HepG2 (cell line): ENCODE results near the gene LDHAL6B. TPM values are rescaled to one million over a fixed set of nuclear protein-coding genes. Genes with fewer than 3 reads are reported as not detected.

Experiments
- ATAC-seq: fragments of 200-7000 bp; cut with Tn5 transposase; 3 replicates; pipeline ENCODE4 v1.9.1; 2020; ENCODE audit warnings: mild to moderate bottlenecking, moderate library complexity
- BruUV-seq: library from RNA; stranded (reverse); fragments of 400-500 nt; replicated peaks from 2 replicates; lab custom pipeline; 2021; lab: Mats Ljungman, UMichigan
- CTCF ChIA-PET: fragments of 300-600 bp; formaldehyde crosslinking; extraction: SDS; loops from one replicate; lab custom pipeline; 2021; ENCODE audit warnings: low total read pairs, inconsistent platforms, low intra/inter-chr PET ratio; lab: Yijun Ruan, JAX
- POLR2A ChIA-PET: fragments of 350-600 bp; sonication (Branson Sonifier 250); formaldehyde crosslinking; loops from one replicate; lab custom pipeline; 2020; ENCODE audit warnings: antibody characterized with exemption, inconsistent platforms; lab: Yijun Ruan, JAX
- DNase-seq: peaks from one replicate; pipeline ENCODE4 v3.0.0-alpha.2; 2015; ENCODE audit warnings: low spot score
- FAIRE-seq: peaks from 3 replicates; lab custom pipeline; 2011; peaks lifted over from hg19 to GRCh38; lab: Jason Lieb, UNC
- H2AFZ ChIP-seq: one replicate; pipeline ENCODE4 v1.6.1; 2011; ENCODE audit warnings: low read length, inconsistent platforms
- H3K27ac ChIP-seq: fragments of 300-600 bp; 3 replicates; pipeline ENCODE4 v1.8.0; 2011; ENCODE audit warnings: mixed run types, mild to moderate bottlenecking, mixed read lengths, low read length, inconsistent platforms; ENCODE audit not compliant: insufficient read depth; ENCODE audit errors: extremely low read length
- H3K27me3 ChIP-seq, 2 experiments: fragments of 200-600 bp in 1 of 2; 2 replicates in 1 of 2; 3 replicates in 1 of 2; pipeline versions ENCODE4 v1.6.0 to v1.8.0; 2011; ENCODE audit warnings: low read length in 2 of 2, mild to moderate bottlenecking in 2 of 2, moderate library complexity in 2 of 2, inconsistent platforms in 1 of 2; ENCODE audit not compliant: insufficient read depth in 2 of 2, control insufficient read depth in 1 of 2
- H3K36me3 ChIP-seq, 2 experiments: fragments of 200-600 bp in 1 of 2; replicated peaks in 1 of 2; 2 replicates in 1 of 2; 3 replicates in 1 of 2; pipeline versions ENCODE4 v1.5.1 to v1.8.0; 2011; ENCODE audit warnings: low read length in 2 of 2, inconsistent platforms in 1 of 2; ENCODE audit not compliant: insufficient read depth in 2 of 2, control insufficient read depth in 1 of 2
- H3K4me1 ChIP-seq: 2 replicates; pipeline ENCODE4 v1.5.1; 2012; ENCODE audit warnings: low read length, inconsistent platforms; ENCODE audit not compliant: insufficient read depth
- H3K4me2 ChIP-seq: 2 replicates; pipeline ENCODE4 v1.6.0; 2011; ENCODE audit warnings: low read depth, low read length, inconsistent platforms
- H3K4me3 ChIP-seq, 3 experiments: fragments of 200-600 bp in 1 of 3; sonication (generic), shearing (Covaris generic) in 1 of 3; replicated peaks in 1 of 3; 2 replicates each; pipeline ENCODE4 v1.5.1; 2011 to 2016; ENCODE audit warnings: low read length in 3 of 3, inconsistent platforms in 2 of 3, low read depth in 2 of 3, mild to moderate bottlenecking in 2 of 3, control low read depth in 1 of 3, mixed read lengths in 1 of 3; ENCODE audit not compliant: insufficient read depth in 1 of 3
- H3K79me2 ChIP-seq: one replicate; pipeline ENCODE4 v1.6.1; 2011; ENCODE audit warnings: low read length, inconsistent platforms; ENCODE audit not compliant: insufficient read depth
- H3K9ac ChIP-seq: 2 replicates; pipeline ENCODE4 v1.6.0; 2011; ENCODE audit warnings: mild to moderate bottlenecking, low read depth, low read length, inconsistent platforms; ENCODE audit not compliant: insufficient read depth
- H3K9me3 ChIP-seq: 2 replicates; pipeline ENCODE4 v1.5.1; 2012; ENCODE audit warnings: mild to moderate bottlenecking, low read length
- H4K20me1 ChIP-seq: 2 replicates; pipeline ENCODE4 v1.6.0; 2011; ENCODE audit warnings: inconsistent platforms, mild to moderate bottlenecking, low read length, moderate library complexity; ENCODE audit not compliant: insufficient read depth
- ESRRA ChIP-seq: sonication (generic); formaldehyde crosslinking; IDR thresholded peaks from 2 replicates; pipeline ENCODE4 v1.5.1; 2020; ENCODE audit warnings: mild to moderate bottlenecking, low read depth, missing genetic modification reagents
- KDM5A ChIP-seq: fragments of 200-600 bp; sonication (generic); IDR thresholded peaks from 2 replicates; pipeline ENCODE4 v1.7.0; 2018; ENCODE audit warnings: antibody characterized with exemption, mild to moderate bottlenecking, low read length, borderline replicate concordance
- MIXL1 ChIP-seq: IDR thresholded peaks from 2 replicates; pipeline ENCODE4 v1.6.1; 2016
- POLR2G ChIP-seq: fragments of 200-400 bp; formaldehyde crosslinking; IDR thresholded peaks from 2 replicates; pipeline ENCODE4 v1.6.1; 2018; ENCODE audit warnings: mild to moderate bottlenecking, low read depth, low read length, moderate library complexity
- SALL2 ChIP-seq: sonication (generic); formaldehyde crosslinking; IDR thresholded peaks from 2 replicates; pipeline ENCODE4 v1.8.1; 2023; ENCODE audit warnings: mild to moderate bottlenecking, missing genetic modification reagents, inconsistent platforms
- TSC22D2 ChIP-seq: sonication (generic); formaldehyde crosslinking; IDR thresholded peaks from 2 replicates; pipeline ENCODE4 v1.5.1; 2020; ENCODE audit warnings: missing genetic modification reagents, mild to moderate bottlenecking, borderline replicate concordance
- ZNF772 ChIP-seq: sonication (generic); formaldehyde crosslinking; IDR thresholded peaks from 2 replicates; pipeline ENCODE4 v1.5.0; 2020; ENCODE audit warnings: mild to moderate bottlenecking, missing genetic modification reagents
- WGBS: methylation state at CpG from one replicate; pipeline ENCODE4 v1.1.6; 2017; ENCODE audit warnings: low lambda C conversion rate; 5-methylcytosine and 5-hydroxymethylcytosine counted together
- in situ Hi-C: cut with HindIII; loops from 2 replicates; pipeline ENCODE4 v1.10.0; 2017; ENCODE audit warnings: low pct_unique_long_range_greater_than_20kb; ENCODE audit not compliant: extremely low pct_ligation_motif_present
- intact Hi-C: fragments of 100-400 bp; cut with micrococcal nuclease; formaldehyde crosslinking; loops from one replicate; pipeline ENCODE4 v1.10.0; 2022; ENCODE audit not compliant: unreplicated experiment
- polyA plus RNA-seq, 8 experiments: library from polyadenylated mRNA; depleted of rRNA in 3 of 8; stranded (reverse) in 7 of 8; unstranded in 1 of 8; fragments of >200 nt; fragmentation: Illumina TruSeq in 4 of 8; extraction: Trizol in 4 of 8; gene quantifications; 2 replicates each; pipeline versions ENCODE4 v1.2.1 to v1.2.3, GENCODE V29; 2011 to 2016; ENCODE audit warnings: low read depth in 4 of 8, missing spikeins in 1 of 8, mixed read lengths in 1 of 8; ENCODE audit not compliant: insufficient read depth in 1 of 8
- total RNA-seq, 5 experiments: library from RNA; depleted of rRNA; stranded (reverse); fragments of >200 nt; fragmentation: Illumina TruSeq; extraction: Trizol; gene quantifications; 2 replicates each; pipeline ENCODE4 v1.2.3, GENCODE V29; 2016; ENCODE audit warnings: low read depth in 1 of 5
- TF ChIP-seq, protein P1 (sequence below): sonication (generic); formaldehyde crosslinking; IDR thresholded peaks from 2 replicates; pipeline ENCODE4 v1.5.0; 2020; ENCODE audit warnings: missing genetic modification reagents
- TF ChIP-seq, protein P2 (sequence below): sonication (generic); formaldehyde crosslinking; conservative IDR thresholded peaks from 2 replicates; pipeline ENCODE4 v1.8.0; 2022; ENCODE audit warnings: mild to moderate bottlenecking, moderate library complexity, missing genetic modification reagents
- TF ChIP-seq, protein P3 (sequence below): sonication (generic); formaldehyde crosslinking; IDR thresholded peaks from 2 replicates; pipeline ENCODE4 v1.5.0; 2020; ENCODE audit warnings: mild to moderate bottlenecking, low read depth, missing genetic modification reagents, borderline replicate concordance
- TF ChIP-seq, protein P4 (sequence below): sonication (generic); formaldehyde crosslinking; IDR thresholded peaks from 2 replicates; pipeline ENCODE4 v1.5.0; 2020; ENCODE audit warnings: missing genetic modification reagents
- TF ChIP-seq, protein P5 (sequence below): IDR thresholded peaks from 2 replicates; pipeline ENCODE4 v1.6.1; 2012; ENCODE audit warnings: inconsistent platforms

The LDHAL6B gene
- total and polyA plus RNA-seq, 2 of the 13 experiments (the other 11 are each of a cell fraction or from before 2014, with no cell fraction given): not detected

DNA sequence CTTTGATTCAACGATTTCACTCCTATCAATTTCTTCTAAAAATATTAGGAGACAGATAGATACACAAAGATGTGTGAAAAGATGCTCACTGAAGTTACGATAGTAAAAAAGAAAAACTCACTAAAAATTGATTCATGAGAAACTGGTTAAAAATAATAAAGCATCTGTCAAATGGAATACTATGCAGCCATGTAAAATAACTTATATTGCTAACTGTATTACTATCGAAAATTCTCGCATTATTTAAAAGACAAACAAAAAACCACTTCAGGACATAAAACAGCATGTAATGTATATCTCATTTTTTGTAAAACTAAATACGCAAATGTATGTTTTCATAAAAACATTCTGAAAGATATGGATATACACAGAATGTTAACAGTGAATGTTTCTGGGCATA, 33.4 kb upstream of the LDHAL6B start:
- ChIA-PET CTCF (no interaction called here), POLR2A (no interaction called here)
- H3K79me2 ChIP-seq: no peaks in the 10 kb centered on the region
- intact Hi-C loops: no loop called here
- no peak overlapping the region for H3K9ac ChIP-seq
- H4K20me1 ChIP-seq: no peaks in the 10 kb centered on the region
- peaks cover 23% of the 10 kb centered on the region for H3K4me1 ChIP-seq
- no TSS peak for BruUV-seq
- ATAC-seq (no peak), FAIRE-seq (no peak), DNase-seq (no peak)
- no peak overlapping the region for H3K4me3 ChIP-seq
- no peak overlapping the region for H2AFZ ChIP-seq
- no peak for TF ChIP-seq MIXL1 (CRISPR knock-in tag)
- no peak for TF ChIP-seq ESRRA
- TF ChIP-seq, protein P1, sequence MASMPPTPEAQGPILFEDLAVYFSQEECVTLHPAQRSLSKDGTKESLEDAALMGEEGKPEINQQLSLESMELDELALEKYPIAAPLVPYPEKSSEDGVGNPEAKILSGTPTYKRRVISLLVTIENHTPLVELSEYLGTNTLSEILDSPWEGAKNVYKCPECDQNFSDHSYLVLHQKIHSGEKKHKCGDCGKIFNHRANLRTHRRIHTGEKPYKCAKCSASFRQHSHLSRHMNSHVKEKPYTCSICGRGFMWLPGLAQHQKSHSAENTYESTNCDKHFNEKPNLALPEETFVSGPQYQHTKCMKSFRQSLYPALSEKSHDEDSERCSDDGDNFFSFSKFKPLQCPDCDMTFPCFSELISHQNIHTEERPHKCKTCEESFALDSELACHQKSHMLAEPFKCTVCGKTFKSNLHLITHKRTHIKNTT (CRISPR knock-in tag): no peak
- TF ChIP-seq, protein P2, sequence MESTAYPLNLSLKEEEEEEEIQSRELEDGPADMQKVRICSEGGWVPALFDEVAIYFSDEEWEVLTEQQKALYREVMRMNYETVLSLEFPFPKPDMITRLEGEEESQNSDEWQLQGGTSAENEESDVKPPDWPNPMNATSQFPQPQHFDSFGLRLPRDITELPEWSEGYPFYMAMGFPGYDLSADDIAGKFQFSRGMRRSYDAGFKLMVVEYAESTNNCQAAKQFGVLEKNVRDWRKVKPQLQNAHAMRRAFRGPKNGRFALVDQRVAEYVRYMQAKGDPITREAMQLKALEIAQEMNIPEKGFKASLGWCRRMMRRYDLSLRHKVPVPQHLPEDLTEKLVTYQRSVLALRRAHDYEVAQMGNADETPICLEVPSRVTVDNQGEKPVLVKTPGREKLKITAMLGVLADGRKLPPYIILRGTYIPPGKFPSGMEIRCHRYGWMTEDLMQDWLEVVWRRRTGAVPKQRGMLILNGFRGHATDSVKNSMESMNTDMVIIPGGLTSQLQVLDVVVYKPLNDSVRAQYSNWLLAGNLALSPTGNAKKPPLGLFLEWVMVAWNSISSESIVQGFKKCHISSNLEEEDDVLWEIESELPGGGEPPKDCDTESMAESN (CRISPR knock-in tag): no peak
- TF ChIP-seq TSC22D2 (CRISPR knock-in tag): no peak
- TF ChIP-seq, protein P3, sequence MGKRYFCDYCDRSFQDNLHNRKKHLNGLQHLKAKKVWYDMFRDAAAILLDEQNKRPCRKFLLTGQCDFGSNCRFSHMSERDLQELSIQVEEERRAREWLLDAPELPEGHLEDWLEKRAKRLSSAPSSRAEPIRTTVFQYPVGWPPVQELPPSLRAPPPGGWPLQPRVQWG (CRISPR knock-in tag): no peak
- TF ChIP-seq ZNF772 (CRISPR knock-in tag): no peak
- TF ChIP-seq SALL2 (CRISPR knock-in tag): no peak
- no peak for TF ChIP-seq KDM5A
- TF ChIP-seq, protein P4, sequence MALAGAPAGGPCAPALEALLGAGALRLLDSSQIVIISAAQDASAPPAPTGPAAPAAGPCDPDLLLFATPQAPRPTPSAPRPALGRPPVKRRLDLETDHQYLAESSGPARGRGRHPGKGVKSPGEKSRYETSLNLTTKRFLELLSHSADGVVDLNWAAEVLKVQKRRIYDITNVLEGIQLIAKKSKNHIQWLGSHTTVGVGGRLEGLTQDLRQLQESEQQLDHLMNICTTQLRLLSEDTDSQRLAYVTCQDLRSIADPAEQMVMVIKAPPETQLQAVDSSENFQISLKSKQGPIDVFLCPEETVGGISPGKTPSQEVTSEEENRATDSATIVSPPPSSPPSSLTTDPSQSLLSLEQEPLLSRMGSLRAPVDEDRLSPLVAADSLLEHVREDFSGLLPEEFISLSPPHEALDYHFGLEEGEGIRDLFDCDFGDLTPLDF: no peak
- TF ChIP-seq, protein P5, sequence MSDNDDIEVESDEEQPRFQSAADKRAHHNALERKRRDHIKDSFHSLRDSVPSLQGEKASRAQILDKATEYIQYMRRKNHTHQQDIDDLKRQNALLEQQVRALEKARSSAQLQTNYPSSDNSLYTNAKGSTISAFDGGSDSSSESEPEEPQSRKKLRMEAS: no peak
- TF ChIP-seq POLR2G: no peak
- in situ Hi-C loops: no loop called here
- WGBS: 94% methylated on average over 5 of the region's 5 CpGs
- peaks cover 8 to 9% of the 10 kb centered on the region in 2 experiments; a peak in 3 of 5 replicates for H3K36me3 ChIP-seq
- no peak overlapping the region for H3K4me2 ChIP-seq
- no peaks in the 10 kb centered on the region for H3K27me3 ChIP-seq
- no peaks in the 10 kb centered on the region for H3K9me3 ChIP-seq
- no peak overlapping the region for H3K27ac ChIP-seq
